Psoas muscle (tissue), 8 donors: ENCODE measurements around the gene KLK5. TPM values are rescaled to one million over a fixed set of nuclear protein-coding genes. Genes with fewer than 3 reads are reported as not detected.

Experiments
- ATAC-seq, 4 donors: fragments of 200-7000 bp; cut with Tn5 transposase; one replicate each; pipeline ENCODE4 v1.9.1; 2020; ENCODE audit warnings: moderate library complexity in 3 of 4, mild to moderate bottlenecking in 2 of 4
- DNase-seq, 2 donors: peaks; one replicate each; pipeline ENCODE4 v3.0.0-alpha.2; 2020
- H3K27ac ChIP-seq: fragments of 200-600 bp; one replicate; pipeline ENCODE4 v1.8.0; 2022
- H3K27me3 ChIP-seq, 3 donors: fragments of 200-600 bp in 1 of 3; one replicate each; pipeline versions ENCODE4 v1.6.1 to v1.8.0; 2013 to 2022; ENCODE audit warnings: low read length in 2 of 3, mild to moderate bottlenecking in 2 of 3, moderate library complexity in 1 of 3; ENCODE audit not compliant: insufficient read depth in 3 of 3
- H3K36me3 ChIP-seq, 2 donors: fragments of 200-600 bp in 1 of 2; one replicate each; pipeline versions ENCODE4 v1.6.1 to v1.8.0; 2013 to 2022; ENCODE audit warnings: low read depth in 1 of 2, mild to moderate bottlenecking in 1 of 2, moderate library complexity in 1 of 2; ENCODE audit not compliant: insufficient read depth in 1 of 2
- H3K4me1 ChIP-seq: fragments of 200-600 bp; one replicate; pipeline ENCODE4 v1.8.0; 2022
- H3K4me3 ChIP-seq: fragments of 200-600 bp; one replicate; pipeline ENCODE4 v1.8.0; 2022; ENCODE audit warnings: mild to moderate bottlenecking
- H3K9me3 ChIP-seq: fragments of 200-600 bp; one replicate; pipeline ENCODE4 v1.8.0; 2022
- CTCF ChIP-seq: fragments of 200-600 bp; IDR thresholded peaks from one replicate; pipeline ENCODE4 v1.8.0; 2022; ENCODE audit warnings: antibody characterized with exemption
- WGBS, 3 donors: extraction: QIAGEN DNeasy Blood & Tissue Kit; methylation state at CpG; one replicate each; pipeline versions ENCODE4 v1.1.6 to v1.1.7; 2013; 5-methylcytosine and 5-hydroxymethylcytosine counted together
- intact Hi-C, 2 donors: fragments of 100-400 bp; cut with DNase I; formaldehyde crosslinking; loops; one replicate each; pipeline versions ENCODE4 v1.11.0 to v1.14.2; 2022
- polyA plus RNA-seq, 3 donors: library from polyadenylated mRNA; stranded (reverse); fragments of 200-250 nt; gene quantifications; one replicate each; pipeline ENCODE4 v1.2.3, GENCODE V29; 2013
- total RNA-seq, 4 donors: library from RNA; stranded (reverse); fragmentation: NEBNext Ultra II Directional in 2 of 4; extraction: Animal tissue kit (Norgen Biotek cat#: 25700) in 2 of 4; gene quantifications; one replicate each; pipeline versions ENCODE4 v1.2.1 to v1.2.4, GENCODE V29; 2021 to 2023
- donor health status: healthy with polysubstance abuse.
- donor health status: DM: no; HTN: no; CAD: no; lungs with moderate emphysema.
- donor health status: Bipolar disorder and iron deficiency.
- donor health status: healthy.
- donor health status: DM: yes; HTN: yes; CAD: no.
- donor health status: DM: no; HTN: no; CAD: no.
- donor health status: DM: no; HTN: no; CAD: no.
- donor health status: DM: yes; HTN: yes; CAD: no.

KLK5 gene
- total and polyA plus RNA-seq, 7 donors: 0.05 TPM; not detected in 6

GRCh38 chr19:50912727-50913716 is 39.8 kb downstream of the KLK5 start:
- no peak overlapping the region for H3K4me3 ChIP-seq
- H3K27me3 ChIP-seq: peaks cover 4 to 54% (median 26%) of the 10 kb centered on the region in 3 donors
- no peaks in the 10 kb centered on the region for H3K36me3 ChIP-seq
- intact Hi-C loops: no loop called here
- DNase-seq: no peak
- H3K27ac ChIP-seq: no peak overlapping the region
- ATAC-seq: no peak
- no peaks in the 10 kb centered on the region for H3K4me1 ChIP-seq
- WGBS, 3 donors: 6 to 7% (median 7%) methylated on average over 23 to 29 of the region's 29 CpGs
- no peak for TF ChIP-seq CTCF
- H3K9me3 ChIP-seq: no peaks in the 10 kb centered on the region

- Histone ChIP-seq H3K4me1 (no peaks in the 10 kb centered on the region), H3K9me3 (no peaks in the 10 kb centered on the region), H3K4me3 (no peak overlapping the region), H3K27ac (no peak overlapping the region), H3K27me3 (peaks cover 4 to 63% (median 26%) of the 10 kb centered on the region in 3 donors), H3K36me3 (no peaks in the 10 kb centered on the region)
- intact Hi-C loops: no loop called here
- no peak for DNase-seq
- no peak for TF ChIP-seq CTCF
- 11 to 17% (median 14%) methylated on average over 21 of the region's 21 CpGs for WGBS, 3 donors
- no peak for ATAC-seq
These were observed 40.7 kb downstream of the KLK5 start for GRCh38 chr19:50912102-50912599.

- Histone ChIP-seq H3K9me3 (no peaks in the 10 kb centered on the region), H3K27ac (no peak within 1 kb of the TSS), H3K4me3 (no peak within 1 kb of the TSS), H3K36me3 (no peaks in the 10 kb centered on the region), H3K27me3 (peaks cover 4 to 64% (median 26%) of the 10 kb centered on the region in 3 donors), H3K4me1 (no peaks in the 10 kb centered on the region)
- TF ChIP-seq CTCF: no peak
- 51 to 55% (median 54%) methylated on average over 9 of the region's 9 CpGs for WGBS, 3 donors
- intact Hi-C loops: no loop called here
- no peak for DNase-seq
- ATAC-seq: no peak
These were observed 41.4 kb downstream of the KLK5 start, which contains the start of gene KLK4 for GRCh38 chr19:50911206-50912101. Gene KLK4, minus strand, starts transcription at chr19:50911395. Its CDS starts 657 bp downstream, at chr19:50910738.

- DNase-seq: no peak
- intact Hi-C loops: no loop called here
- H3K4me1 ChIP-seq: no peaks in the 10 kb centered on the region
- TF ChIP-seq CTCF: no peak
- H3K27ac ChIP-seq: no peak overlapping the region
- H3K27me3 ChIP-seq: peaks cover 0 to 64% (median 24%) of the 10 kb centered on the region in 3 donors
- H3K9me3 ChIP-seq: no peaks in the 10 kb centered on the region
- H3K4me3 ChIP-seq: no peak overlapping the region
- 53 to 72% (median 56%) methylated on average over 4 of the region's 4 CpGs for WGBS, 3 donors
- ATAC-seq: no peak
- no peaks in the 10 kb centered on the region for H3K36me3 ChIP-seq
These were observed 42.1 kb downstream of the KLK5 start for GRCh38 chr19:50910722-50911121.
